B cell (primary cell): ENCODE measurements around the gene THADA.

Source experiments
- EZH2 ChIP-seq: IDR thresholded peaks from 2 replicates; pipeline ENCODE4 v1.6.1; 2012; ENCODE audit warnings: borderline replicate concordance, low read depth, mild to moderate bottlenecking, moderate library complexity, low read length; ENCODE audit not compliant: insufficient read depth, poor library complexity, severe bottlenecking
- TF ChIP-seq, protein P1 (sequence below): fragments of 200-600 bp; IDR thresholded peaks from one replicate; pipeline ENCODE4 v1.8.0; 2022; ENCODE audit warnings: antibody characterized with exemption, mild to moderate bottlenecking

DNA sequence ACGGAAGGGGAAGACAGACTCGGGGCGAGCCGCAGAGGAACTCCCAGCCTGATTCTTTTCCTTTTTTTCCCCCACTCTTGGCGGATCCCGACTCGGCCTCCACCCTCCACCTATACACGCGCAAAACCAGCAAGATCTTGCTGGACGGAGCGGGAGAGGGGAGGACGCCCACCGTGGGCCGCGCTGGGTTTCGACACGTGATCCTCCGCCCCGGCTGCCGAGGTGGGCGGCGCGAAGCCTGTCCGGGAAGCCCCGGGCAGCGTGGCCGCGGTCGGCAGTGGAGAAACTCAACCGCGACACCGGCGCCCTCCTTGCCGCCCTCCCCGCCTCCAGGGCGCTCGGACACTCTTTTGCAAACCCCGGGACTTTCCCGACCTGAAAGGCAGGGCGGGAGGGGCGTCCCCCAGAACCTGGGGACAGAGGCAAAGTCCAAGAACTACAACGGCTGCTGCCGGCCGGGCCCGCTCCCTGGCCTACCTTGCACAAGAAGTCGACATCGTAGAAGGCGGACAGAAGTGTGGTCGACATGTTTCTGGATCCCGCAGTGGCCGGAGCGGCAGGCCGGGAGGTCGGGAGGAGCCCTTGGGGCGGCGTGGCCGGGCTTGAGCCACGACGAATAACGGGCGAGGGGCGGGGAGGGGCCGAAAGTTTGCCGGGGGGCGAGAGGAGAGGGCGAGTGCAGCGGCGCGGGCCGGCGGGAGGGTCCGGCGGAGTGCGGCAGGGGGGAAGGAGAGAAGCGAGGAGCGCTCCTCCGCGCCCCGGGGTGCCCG lies 369.9 kb downstream of the THADA start:
- TF ChIP-seq, protein P1, sequence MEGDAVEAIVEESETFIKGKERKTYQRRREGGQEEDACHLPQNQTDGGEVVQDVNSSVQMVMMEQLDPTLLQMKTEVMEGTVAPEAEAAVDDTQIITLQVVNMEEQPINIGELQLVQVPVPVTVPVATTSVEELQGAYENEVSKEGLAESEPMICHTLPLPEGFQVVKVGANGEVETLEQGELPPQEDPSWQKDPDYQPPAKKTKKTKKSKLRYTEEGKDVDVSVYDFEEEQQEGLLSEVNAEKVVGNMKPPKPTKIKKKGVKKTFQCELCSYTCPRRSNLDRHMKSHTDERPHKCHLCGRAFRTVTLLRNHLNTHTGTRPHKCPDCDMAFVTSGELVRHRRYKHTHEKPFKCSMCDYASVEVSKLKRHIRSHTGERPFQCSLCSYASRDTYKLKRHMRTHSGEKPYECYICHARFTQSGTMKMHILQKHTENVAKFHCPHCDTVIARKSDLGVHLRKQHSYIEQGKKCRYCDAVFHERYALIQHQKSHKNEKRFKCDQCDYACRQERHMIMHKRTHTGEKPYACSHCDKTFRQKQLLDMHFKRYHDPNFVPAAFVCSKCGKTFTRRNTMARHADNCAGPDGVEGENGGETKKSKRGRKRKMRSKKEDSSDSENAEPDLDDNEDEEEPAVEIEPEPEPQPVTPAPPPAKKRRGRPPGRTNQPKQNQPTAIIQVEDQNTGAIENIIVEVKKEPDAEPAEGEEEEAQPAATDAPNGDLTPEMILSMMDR, result no peak
- no peak for TF ChIP-seq EZH2
